Measurements from ENCODE around the gene PHTF2.

The PHTF2 gene

GRCh38 chr7:77837275-77837674, 38.7 kb downstream of the PHTF2 start:
- TF ChIP-seq GABPA (IDR thresholded peaks at IDR 0.05; ENCODE audit: low read depth) (no peak), SPI1 (IDR thresholded peaks at IDR 0.05; ENCODE audit: borderline replicate concordance, low read depth) (no peak), POLR2AphosphoS5 (IDR thresholded peaks at IDR 0.05; ENCODE audit: low read depth) (no peak)
- TF ChIP-seq, protein P1, sequence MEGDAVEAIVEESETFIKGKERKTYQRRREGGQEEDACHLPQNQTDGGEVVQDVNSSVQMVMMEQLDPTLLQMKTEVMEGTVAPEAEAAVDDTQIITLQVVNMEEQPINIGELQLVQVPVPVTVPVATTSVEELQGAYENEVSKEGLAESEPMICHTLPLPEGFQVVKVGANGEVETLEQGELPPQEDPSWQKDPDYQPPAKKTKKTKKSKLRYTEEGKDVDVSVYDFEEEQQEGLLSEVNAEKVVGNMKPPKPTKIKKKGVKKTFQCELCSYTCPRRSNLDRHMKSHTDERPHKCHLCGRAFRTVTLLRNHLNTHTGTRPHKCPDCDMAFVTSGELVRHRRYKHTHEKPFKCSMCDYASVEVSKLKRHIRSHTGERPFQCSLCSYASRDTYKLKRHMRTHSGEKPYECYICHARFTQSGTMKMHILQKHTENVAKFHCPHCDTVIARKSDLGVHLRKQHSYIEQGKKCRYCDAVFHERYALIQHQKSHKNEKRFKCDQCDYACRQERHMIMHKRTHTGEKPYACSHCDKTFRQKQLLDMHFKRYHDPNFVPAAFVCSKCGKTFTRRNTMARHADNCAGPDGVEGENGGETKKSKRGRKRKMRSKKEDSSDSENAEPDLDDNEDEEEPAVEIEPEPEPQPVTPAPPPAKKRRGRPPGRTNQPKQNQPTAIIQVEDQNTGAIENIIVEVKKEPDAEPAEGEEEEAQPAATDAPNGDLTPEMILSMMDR (IDR thresholded peaks at IDR 0.05; ENCODE audit: insufficient read depth, low read length) = no peak
- TF ChIP-seq, protein P2, sequence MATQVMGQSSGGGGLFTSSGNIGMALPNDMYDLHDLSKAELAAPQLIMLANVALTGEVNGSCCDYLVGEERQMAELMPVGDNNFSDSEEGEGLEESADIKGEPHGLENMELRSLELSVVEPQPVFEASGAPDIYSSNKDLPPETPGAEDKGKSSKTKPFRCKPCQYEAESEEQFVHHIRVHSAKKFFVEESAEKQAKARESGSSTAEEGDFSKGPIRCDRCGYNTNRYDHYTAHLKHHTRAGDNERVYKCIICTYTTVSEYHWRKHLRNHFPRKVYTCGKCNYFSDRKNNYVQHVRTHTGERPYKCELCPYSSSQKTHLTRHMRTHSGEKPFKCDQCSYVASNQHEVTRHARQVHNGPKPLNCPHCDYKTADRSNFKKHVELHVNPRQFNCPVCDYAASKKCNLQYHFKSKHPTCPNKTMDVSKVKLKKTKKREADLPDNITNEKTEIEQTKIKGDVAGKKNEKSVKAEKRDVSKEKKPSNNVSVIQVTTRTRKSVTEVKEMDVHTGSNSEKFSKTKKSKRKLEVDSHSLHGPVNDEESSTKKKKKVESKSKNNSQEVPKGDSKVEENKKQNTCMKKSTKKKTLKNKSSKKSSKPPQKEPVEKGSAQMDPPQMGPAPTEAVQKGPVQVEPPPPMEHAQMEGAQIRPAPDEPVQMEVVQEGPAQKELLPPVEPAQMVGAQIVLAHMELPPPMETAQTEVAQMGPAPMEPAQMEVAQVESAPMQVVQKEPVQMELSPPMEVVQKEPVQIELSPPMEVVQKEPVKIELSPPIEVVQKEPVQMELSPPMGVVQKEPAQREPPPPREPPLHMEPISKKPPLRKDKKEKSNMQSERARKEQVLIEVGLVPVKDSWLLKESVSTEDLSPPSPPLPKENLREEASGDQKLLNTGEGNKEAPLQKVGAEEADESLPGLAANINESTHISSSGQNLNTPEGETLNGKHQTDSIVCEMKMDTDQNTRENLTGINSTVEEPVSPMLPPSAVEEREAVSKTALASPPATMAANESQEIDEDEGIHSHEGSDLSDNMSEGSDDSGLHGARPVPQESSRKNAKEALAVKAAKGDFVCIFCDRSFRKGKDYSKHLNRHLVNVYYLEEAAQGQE (IDR thresholded peaks at IDR 0.05; ENCODE audit: insufficient replicate concordance, low read depth) = no peak
- Histone ChIP-seq H3K27me3 (ENCODE audit: insufficient read depth, poor library complexity, severe bottlenecking) (no peaks in the 10 kb centered on the region), H3K4me3 (replicated peaks; ENCODE audit: insufficient read depth, low read length) (no peak overlapping the region), H3K27ac (replicated peaks) (no peak overlapping the region)
- DNase-seq (ENCODE audit: low read depth in 1 of 2, low spot score in 1 of 2) = no peak

DNA sequence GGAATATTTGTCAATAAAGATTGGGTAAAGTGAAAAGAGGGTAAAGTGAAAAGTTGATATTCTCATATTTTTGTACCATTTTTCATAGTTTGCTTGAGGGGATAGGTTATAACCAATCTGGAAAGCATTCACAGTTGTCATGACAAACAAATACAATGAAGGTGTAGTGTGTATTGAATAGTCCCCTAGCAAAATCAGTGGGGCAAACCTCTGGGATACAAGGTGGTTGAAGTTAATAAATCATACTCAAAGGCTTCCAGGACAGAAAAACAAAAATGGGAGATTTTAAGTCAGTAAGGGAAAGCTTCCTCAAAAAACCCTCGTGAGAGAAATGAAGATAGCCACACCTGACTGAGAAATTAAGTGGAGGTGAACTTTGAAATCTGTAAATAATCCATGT, 39.4 kb downstream of the PHTF2 start:
- TF ChIP-seq GABPA (IDR thresholded peaks at IDR 0.05; ENCODE audit: low read depth) (no peak), POLR2AphosphoS5 (IDR thresholded peaks at IDR 0.05; ENCODE audit: low read depth) (no peak), SPI1 (IDR thresholded peaks at IDR 0.05; ENCODE audit: borderline replicate concordance, low read depth) (no peak)
- TF ChIP-seq, protein P2 (IDR thresholded peaks at IDR 0.05; ENCODE audit: insufficient replicate concordance, low read depth) = no peak
- TF ChIP-seq, protein P1 (IDR thresholded peaks at IDR 0.05; ENCODE audit: insufficient read depth, low read length) = no peak
- no peak for DNase-seq (ENCODE audit: low read depth in 1 of 2, low spot score in 1 of 2)
- no peak overlapping the region for H3K4me3 ChIP-seq (replicated peaks; ENCODE audit: insufficient read depth, low read length)
- H3K27ac ChIP-seq (replicated peaks) = no peak overlapping the region
- H3K27me3 ChIP-seq (ENCODE audit: insufficient read depth, poor library complexity, severe bottlenecking) = no peaks in the 10 kb centered on the region

DNA sequence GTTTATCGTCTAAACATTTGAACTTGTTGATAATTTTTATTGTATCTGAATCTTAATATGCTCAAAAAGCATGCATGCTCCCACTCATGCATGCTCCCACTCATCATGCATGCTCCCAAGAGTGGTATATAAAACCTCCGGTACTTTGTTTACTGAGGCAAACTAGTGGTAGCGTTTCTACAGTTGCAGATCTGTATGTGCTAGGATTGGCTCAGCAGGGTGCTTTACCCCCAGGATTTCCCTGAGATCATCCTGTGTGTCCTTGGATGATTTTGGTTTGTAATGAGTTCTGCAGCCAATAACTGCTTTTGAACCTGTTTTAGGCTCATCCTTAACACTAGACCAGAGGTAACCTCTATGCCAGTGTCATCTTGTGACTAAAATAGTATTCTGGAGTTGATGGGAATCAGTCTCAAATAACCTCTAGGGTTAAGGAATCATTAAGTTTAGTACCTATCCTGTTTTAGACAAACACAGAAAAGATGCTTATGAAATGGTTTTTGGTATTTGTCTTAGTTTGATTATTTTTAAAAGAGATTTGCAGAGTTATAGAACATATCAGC, 40.4 kb downstream of the PHTF2 start:
- Histone ChIP-seq H3K4me3 (replicated peaks; ENCODE audit: insufficient read depth, low read length) (no peak overlapping the region), H3K27me3 (ENCODE audit: insufficient read depth, poor library complexity, severe bottlenecking) (no peaks in the 10 kb centered on the region), H3K27ac (replicated peaks) (no peak overlapping the region)
- no peak for DNase-seq (ENCODE audit: low read depth in 1 of 2, low spot score in 1 of 2)
- no peak for TF ChIP-seq SPI1 (IDR thresholded peaks at IDR 0.05; ENCODE audit: borderline replicate concordance, low read depth)
- TF ChIP-seq GABPA (IDR thresholded peaks at IDR 0.05; ENCODE audit: low read depth) = no peak
- TF ChIP-seq, protein P2 (IDR thresholded peaks at IDR 0.05; ENCODE audit: insufficient replicate concordance, low read depth) = no peak
- TF ChIP-seq, protein P1 (IDR thresholded peaks at IDR 0.05; ENCODE audit: insufficient read depth, low read length) = no peak
- TF ChIP-seq POLR2AphosphoS5 (IDR thresholded peaks at IDR 0.05; ENCODE audit: low read depth) = no peak
